Measurements from ENCODE around the gene PEAR1.

Gene PEAR1

GRCh38 chr1:156884560-156885184, 8.8 kb upstream of the PEAR1 start:
- DNase-seq, result no peak

GRCh38 chr1:156885314-156885713, 8.2 kb upstream of the PEAR1 start:
- no peak for DNase-seq

- no peak for DNase-seq
Observed at GRCh38 chr1:156885880-156886355, 7.6 kb upstream of the PEAR1 start.

- DNase-seq, result no peak
Observed at GRCh38 chr1:156886583-156887281, 6.8 kb upstream of the PEAR1 start.

- DNase-seq, result no peak
Observed at GRCh38 chr1:156887317-156887716, 6.2 kb upstream of the PEAR1 start.

GRCh38 chr1:156887734-156888133, 5.8 kb upstream of the PEAR1 start:
- no peak for DNase-seq

- DNase-seq, result peak; percentile 44 to 57
Observed at GRCh38 chr1:156889802-156890580, 3.5 kb upstream of the PEAR1 start.

GRCh38 chr1:156892190-156893047, 1.1 kb upstream of the PEAR1 start:
- peak; percentile 83 to 87 for DNase-seq

- no peak for DNase-seq
Observed at GRCh38 chr1:156894001-156894400, 483 bp downstream of the PEAR1 start.

GRCh38 chr1:156894711-156895454, 1.4 kb downstream of the PEAR1 start:
- DNase-seq, result no peak

GRCh38 chr1:156895455-156895812, 1.9 kb downstream of the PEAR1 start:
- no peak for DNase-seq

- no peak for DNase-seq
Observed at GRCh38 chr1:156895927-156896326, 2.4 kb downstream of the PEAR1 start.

GRCh38 chr1:156896490-156897033, 3.0 kb downstream of the PEAR1 start:
- no peak for DNase-seq

- no peak for DNase-seq
Observed at GRCh38 chr1:156897078-156897825, 3.7 kb downstream of the PEAR1 start.

GRCh38 chr1:156898161-156898566, 4.6 kb downstream of the PEAR1 start:
- DNase-seq, result no peak

- no peak for DNase-seq
Observed at GRCh38 chr1:156898971-156899664, 5.6 kb downstream of the PEAR1 start.

- DNase-seq, result no peak
Observed at GRCh38 chr1:156899956-156900718, 6.6 kb downstream of the PEAR1 start.

GRCh38 chr1:156900896-156901589, 7.5 kb downstream of the PEAR1 start:
- no peak for DNase-seq

- no peak for DNase-seq
Observed at GRCh38 chr1:156901590-156901900, 8.0 kb downstream of the PEAR1 start.
